Prostate gland (tissue), 2 donors: ENCODE results near the gene KANSL1. TPM values are rescaled to one million over a fixed set of nuclear protein-coding genes. Genes with fewer than 3 reads are reported as not detected.
"Not testable (repeated sequence)": the region's sequence is repeated elsewhere in the genome, so short reads cannot be mapped to it uniquely, and the experiment has no call there.

ENCODE experiments used
- DNase-seq: peaks from one replicate; pipeline ENCODE4 v3.0.0-alpha.2; 2019; ENCODE audit warnings: low spot score
- H3K27ac ChIP-seq, 2 donors: fragments of 200-600 bp; sonication (generic); 2 replicates each; pipeline ENCODE4 v1.5.1; 2017 to 2019
- H3K27me3 ChIP-seq: fragments of 200-600 bp; sonication (generic); replicated peaks from 2 replicates; pipeline ENCODE4 v1.5.1; 2019; ENCODE audit not compliant: insufficient read depth
- H3K36me3 ChIP-seq, 2 donors: fragments of 200-600 bp; sonication (generic); 1 replicate in 1 of 2; 2 replicates in 1 of 2; pipeline versions ENCODE4 v1.5.1 to v1.8.1; 2017 to 2019
- H3K4me1 ChIP-seq: fragments of 200-600 bp; sonication (generic); replicated peaks from 2 replicates; pipeline ENCODE4 v1.5.1; 2019
- H3K4me3 ChIP-seq, 2 donors: fragments of 200-600 bp; sonication (generic); 2 replicates each; pipeline ENCODE4 v1.5.1; 2017 to 2019
- H3K9me3 ChIP-seq: fragments of 200-600 bp; sonication (generic); 2 replicates; pipeline ENCODE4 v1.5.1; 2017
- CTCF ChIP-seq, 4 experiments: fragments of 200-600 bp in 2 of 4; fragments of 450-650 bp in 2 of 4; sonication (generic) in 2 of 4; IDR thresholded peaks; 1 replicate in 3 of 4; 2 replicates in 1 of 4; pipeline ENCODE4 v1.5.1; 2016 to 2019; ENCODE audit warnings: antibody characterized with exemption in 4 of 4, mild to moderate bottlenecking in 2 of 4, moderate library complexity in 2 of 4
- POLR2A ChIP-seq: fragments of 450-650 bp; IDR thresholded peaks from one replicate; pipeline ENCODE4 v1.6.1; 2016; ENCODE audit warnings: antibody characterized with exemption, mild to moderate bottlenecking
- POLR2AphosphoS5 ChIP-seq: sonication (generic); formaldehyde crosslinking; IDR thresholded peaks from one replicate; pipeline ENCODE4 v1.6.1; 2017; ENCODE audit warnings: antibody characterized with exemption
- WGBS: methylation state at CpG from one replicate; pipeline ENCODE4 v1.1.5; 2018; 5-methylcytosine and 5-hydroxymethylcytosine counted together
- intact Hi-C: fragments of 100-400 bp; cut with DNase I; formaldehyde crosslinking; loops from one replicate; pipeline ENCODE4 v1.14.2; 2022
- total RNA-seq, 2 donors: library from RNA; depleted of rRNA; stranded (reverse); fragments of >200 nt; gene quantifications; one replicate each; pipeline ENCODE4 v1.1.0, GENCODE V29; 2016

KANSL1 gene
- total RNA-seq, 2 donors from 2014 or later, result 60.4 to 109 TPM

- 82% methylated on average over 3 of the region's 3 CpGs for WGBS
- no peak overlapping the region for H3K27ac ChIP-seq
- no peak overlapping the region for H3K4me3 ChIP-seq
- no peak for TF ChIP-seq POLR2AphosphoS5
- TF ChIP-seq CTCF (IDR thresholded peaks at IDR 0.05), result no peak
- TF ChIP-seq POLR2A, result no peak
- intact Hi-C loops, result no loop called here
- DNase-seq, result no peak
- H3K36me3 ChIP-seq, result no peaks in the 10 kb centered on the region
- H3K27me3 ChIP-seq, result no peaks in the 10 kb centered on the region
- no peaks in the 10 kb centered on the region for H3K4me1 ChIP-seq
- no peaks in the 10 kb centered on the region for H3K9me3 ChIP-seq
These were observed 103.8 kb downstream of the KANSL1 start for GRCh38 chr17:46089389-46089965.

DNA sequence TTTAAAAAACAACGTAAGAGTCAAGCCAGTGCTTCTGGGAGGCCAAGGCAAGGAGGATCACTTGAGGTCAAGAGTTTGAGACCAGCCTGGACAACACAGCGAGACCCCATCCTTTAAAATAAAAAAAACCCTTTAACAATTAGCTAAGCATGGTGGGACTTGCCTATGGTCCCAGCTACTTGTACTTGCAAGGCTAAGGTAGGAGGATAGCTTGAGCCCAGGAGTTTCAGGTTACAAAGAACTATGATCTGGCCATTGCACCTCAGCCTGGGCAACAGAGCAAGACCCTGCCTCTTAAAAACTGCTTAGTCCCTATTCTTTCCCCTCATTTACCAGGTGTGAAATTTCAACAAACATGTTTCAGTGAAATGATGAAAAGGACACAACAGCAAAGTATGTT, 104.6 kb downstream of the KANSL1 start:
- intact Hi-C loops, result no loop called here

DNA sequence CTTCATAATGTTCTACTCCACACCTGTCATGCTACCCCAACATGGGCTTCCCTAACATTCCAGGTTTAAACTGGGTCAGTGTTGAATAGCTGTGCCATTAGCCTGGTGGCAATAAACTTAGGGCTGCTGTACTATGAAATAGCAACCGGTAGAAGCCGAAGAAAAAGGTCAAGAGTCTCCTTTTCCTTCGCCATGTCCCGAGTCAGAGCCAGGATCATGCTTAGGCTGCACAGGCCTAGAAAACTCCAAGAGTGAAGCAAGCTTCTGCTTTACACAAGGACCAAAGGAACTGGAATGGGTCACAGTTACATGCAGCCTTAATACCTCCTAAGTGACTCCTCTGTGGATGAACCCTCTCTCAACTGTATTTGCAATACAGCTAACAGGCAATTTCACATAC, 105.4 kb downstream of the KANSL1 start:
- H3K36me3 ChIP-seq, H3K9me3 ChIP-seq, intact Hi-C loops, H3K4me3 ChIP-seq, H3K27me3 ChIP-seq, DNase-seq, H3K27ac ChIP-seq, H3K4me1 ChIP-seq: not testable (repeated sequence)
- WGBS, result 89% methylated on average over 4 of the region's 4 CpGs

More for the DNA sequence above, 104.6 kb downstream of the KANSL1 start:
- 78% methylated on average over 2 of the region's 2 CpGs for WGBS
- no peaks in the 10 kb centered on the region for H3K36me3 ChIP-seq
- H3K4me1 ChIP-seq, result no peaks in the 10 kb centered on the region
- H3K4me3 ChIP-seq, result no peak overlapping the region
- H3K9me3 ChIP-seq, result no peaks in the 10 kb centered on the region
- no peak overlapping the region for H3K27ac ChIP-seq
- H3K27me3 ChIP-seq, result no peaks in the 10 kb centered on the region
- TF ChIP-seq POLR2AphosphoS5 (no peak), POLR2A (no peak), CTCF (IDR thresholded peaks at IDR 0.05) (no peak)
- DNase-seq, result no peak

DNA sequence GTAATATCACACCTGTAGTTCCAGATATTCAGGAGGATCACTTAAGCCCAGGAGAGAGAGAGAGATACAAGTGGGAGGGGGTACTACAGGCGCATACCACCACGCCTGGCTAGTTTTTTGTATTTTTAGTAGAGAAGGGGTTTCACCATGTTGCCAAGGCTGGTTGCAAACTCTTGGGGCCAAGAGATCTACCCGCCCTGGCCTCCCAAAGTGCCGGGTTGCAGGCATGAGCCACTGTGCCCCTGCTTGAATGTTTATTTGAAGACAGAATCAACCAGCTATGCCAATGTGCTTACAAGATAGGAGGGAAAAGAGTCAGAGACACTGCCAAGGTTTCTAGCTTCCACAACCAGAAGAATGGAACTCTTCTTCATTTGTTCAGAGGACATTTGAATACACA, 106.4 kb downstream of the KANSL1 start:
- WGBS, result 90% methylated on average over 4 of the region's 4 CpGs
- Histone ChIP-seq H3K4me3 (no peak overlapping the region), H3K9me3 (no peaks in the 10 kb centered on the region), H3K36me3 (no peaks in the 10 kb centered on the region), H3K27me3 (no peaks in the 10 kb centered on the region), H3K27ac (no peak overlapping the region), H3K4me1 (no peaks in the 10 kb centered on the region)
- TF ChIP-seq POLR2AphosphoS5 (no peak), CTCF (IDR thresholded peaks at IDR 0.05) (no peak), POLR2A (no peak)
- no peak for DNase-seq
- intact Hi-C loops, result no loop called here

- no peak for TF ChIP-seq POLR2AphosphoS5
- TF ChIP-seq CTCF (IDR thresholded peaks at IDR 0.05), result no peak
- no peak for TF ChIP-seq POLR2A
- no peak overlapping the region for H3K27ac ChIP-seq
- H3K4me1 ChIP-seq, result no peaks in the 10 kb centered on the region
- H3K36me3 ChIP-seq, result no peaks in the 10 kb centered on the region
- no peak overlapping the region for H3K4me3 ChIP-seq
- H3K27me3 ChIP-seq, result no peaks in the 10 kb centered on the region
- no peaks in the 10 kb centered on the region for H3K9me3 ChIP-seq
- 94% methylated on average over 6 of the region's 6 CpGs for WGBS
- intact Hi-C loops, result no loop called here
- no peak for DNase-seq
These were observed 107.7 kb downstream of the KANSL1 start for GRCh38 chr17:46085522-46085921.
